HG02798 (cell line): ENCODE data around the gene PSAT1.

Experiments used
- ATAC-seq: cut with Tn5 transposase; IDR thresholded peaks from one replicate; pipeline ENCODE4 v1.9.1; 2021; ENCODE audit warnings: mild to moderate bottlenecking; ENCODE audit not compliant: unreplicated experiment, poor library complexity

Gene PSAT1

DNA sequence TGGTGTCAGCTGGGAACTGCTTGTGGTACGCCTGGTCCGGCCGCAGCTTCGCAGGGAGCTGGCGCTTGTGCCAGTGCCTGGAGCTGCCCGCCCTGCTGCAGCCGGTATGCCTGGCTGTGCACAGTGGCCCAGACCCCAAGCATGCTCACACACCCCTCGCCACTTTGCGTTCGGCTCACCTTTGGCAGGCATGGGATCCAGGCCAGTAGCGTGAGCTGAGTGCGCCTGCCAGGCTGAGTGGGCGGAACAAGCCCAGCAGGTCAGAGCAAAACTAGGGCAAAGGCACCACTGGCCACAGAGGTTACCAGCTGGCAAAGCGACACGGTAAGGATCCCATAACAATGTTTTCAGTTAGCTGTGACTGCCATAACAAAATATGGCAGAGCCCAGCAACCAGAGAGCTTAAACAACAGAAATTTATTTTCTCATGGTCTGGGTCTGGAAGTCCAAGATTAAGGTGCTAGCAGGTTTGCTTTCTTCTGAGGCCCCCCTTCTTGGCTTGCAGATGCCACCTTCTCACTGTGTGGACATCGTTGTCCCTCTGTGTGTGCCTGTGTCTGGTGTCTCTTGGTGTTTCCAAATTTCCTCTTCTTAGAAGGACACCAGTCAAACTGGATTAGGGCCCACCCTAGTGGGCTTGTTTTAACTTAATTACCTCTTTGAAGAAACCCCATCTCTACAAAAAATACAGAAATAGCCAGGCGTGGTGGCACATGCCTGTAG, 61.6 kb downstream of the PSAT1 start:
- ATAC-seq, result no peak

DNA sequence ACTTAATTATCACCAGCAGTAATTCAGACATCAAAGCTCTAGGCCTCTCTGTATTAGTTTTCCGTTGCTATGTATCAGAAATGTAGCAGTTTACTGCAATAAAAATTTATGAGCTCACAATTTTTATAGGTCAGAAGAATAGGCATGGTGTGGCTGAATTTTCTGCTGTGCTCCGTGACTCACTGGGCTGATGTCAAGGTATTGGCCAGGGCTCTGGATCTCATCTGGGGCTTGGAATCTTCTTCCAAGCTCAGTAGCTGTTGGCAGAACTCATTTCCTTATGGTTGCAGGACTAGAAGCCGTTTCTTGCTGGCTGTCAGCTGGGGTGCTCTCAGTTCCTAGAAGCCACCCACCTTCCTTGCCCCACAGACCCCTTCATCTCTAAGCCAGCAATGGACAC, 66.3 kb downstream of the PSAT1 start:
- no peak for ATAC-seq

DNA sequence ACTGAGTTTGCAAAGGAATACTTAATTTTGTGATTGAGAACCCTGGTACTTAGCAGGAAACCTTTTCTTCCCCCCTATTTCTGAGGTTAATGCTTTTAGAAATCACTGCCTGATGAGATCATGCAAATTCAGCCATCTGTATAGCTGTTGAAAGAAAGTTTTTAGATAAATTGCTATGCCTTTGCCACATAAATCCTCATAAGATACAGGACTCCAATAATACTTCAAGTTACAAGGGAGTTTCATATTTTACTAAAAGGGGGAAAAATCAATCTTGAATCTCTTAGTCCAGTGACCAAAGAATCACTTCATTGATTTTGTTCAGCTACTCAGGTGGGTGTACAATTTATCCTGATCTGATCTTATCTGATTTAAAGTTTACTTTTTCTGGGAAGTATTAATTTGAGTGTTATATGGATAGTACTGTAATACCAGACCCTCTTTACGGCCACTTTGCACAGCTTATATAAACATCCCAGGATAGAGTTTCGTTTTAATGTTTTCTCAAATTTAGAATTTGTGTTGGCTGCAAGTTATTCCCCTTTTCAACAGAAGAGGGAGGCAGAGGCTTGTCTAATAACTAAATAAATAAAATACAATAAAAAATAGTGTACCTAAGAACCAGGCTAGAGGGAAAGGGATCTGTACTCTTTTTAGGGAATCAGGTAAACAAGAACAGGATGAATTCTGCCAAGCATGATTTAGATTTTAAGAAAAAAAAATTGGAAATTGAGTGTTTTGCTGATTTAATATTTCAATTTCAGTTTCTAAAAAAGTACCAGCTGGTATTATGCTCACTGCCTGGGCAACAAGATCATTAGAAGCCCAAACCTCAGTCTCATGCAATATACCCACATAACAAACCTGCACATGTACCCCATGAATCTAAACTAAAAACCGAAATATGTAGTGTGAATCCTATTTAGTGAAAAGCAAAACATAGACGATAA, 69.1 kb downstream of the PSAT1 start:
- no peak for ATAC-seq

- ATAC-seq, result no peak
Observed at GRCh38 chr9:78366827-78367226, 69.9 kb downstream of the PSAT1 start.

DNA sequence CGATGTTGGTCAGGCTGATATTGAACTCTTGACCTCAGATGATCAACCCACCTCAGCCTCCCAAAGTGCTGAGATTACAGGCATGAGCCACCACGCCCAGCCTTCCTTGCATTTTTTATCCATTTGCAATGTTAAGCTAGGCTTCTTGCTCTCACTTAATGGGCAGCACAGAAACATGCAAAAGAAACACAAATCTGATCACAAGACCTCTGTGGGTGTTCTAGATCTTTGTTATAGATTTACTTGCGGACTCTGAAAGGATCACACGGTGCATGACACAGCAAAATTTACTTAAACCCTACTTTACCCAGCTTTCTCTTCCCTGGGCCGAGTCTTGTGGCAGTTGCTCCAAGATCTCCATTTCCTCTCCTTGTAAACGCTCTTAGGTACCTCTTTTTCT, 71.3 kb downstream of the PSAT1 start:
- no peak for ATAC-seq

GRCh38 chr9:78369639-78370219, 72.8 kb downstream of the PSAT1 start:
- peak; percentile 79 for ATAC-seq

DNA sequence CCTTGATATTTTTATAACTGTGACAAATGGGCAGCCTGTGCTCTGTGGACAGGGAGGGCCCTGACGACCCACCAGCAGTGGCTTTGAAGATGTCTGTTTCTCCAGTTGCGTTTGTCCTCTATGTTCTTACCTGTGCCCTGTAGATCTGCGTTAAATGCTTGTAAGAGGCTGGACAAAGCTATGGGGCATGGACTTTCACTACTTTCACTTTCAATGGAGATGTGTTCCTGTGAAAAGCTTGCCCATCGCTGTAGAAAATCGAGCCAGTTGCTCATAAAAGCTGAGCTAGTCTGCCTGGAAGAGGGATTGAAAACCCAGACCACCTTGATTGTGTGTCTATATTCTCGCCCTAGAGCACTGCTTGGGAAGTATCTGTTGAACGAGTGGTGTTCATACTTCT, 74.1 kb downstream of the PSAT1 start:
- no peak for ATAC-seq

DNA sequence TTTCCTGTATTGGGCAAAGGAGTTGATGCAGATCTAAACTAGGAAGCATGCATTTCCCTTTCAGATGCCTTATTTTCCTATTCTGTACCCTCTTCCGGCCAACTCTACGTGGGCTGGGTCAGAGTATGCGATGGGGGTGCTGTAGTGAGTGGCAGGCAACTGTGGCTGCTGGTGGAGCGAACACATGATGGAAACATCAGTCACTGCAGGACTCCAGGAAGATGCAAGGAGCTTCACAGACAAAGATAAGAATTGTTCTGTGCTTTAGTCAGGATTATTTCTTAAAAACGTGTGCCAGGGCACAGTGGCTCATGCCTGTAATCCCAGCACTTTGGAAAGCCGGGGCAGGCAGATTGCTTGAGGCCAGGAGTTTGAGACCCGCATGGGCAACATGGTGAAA, 75.1 kb downstream of the PSAT1 start:
- ATAC-seq, result no peak
